HG03066 (cell line): ENCODE measurements around the gene ACTL8.

Source experiments
- ATAC-seq: cut with Tn5 transposase; IDR thresholded peaks from one replicate; pipeline ENCODE4 v1.9.1; 2021; ENCODE audit warnings: low read depth; ENCODE audit not compliant: unreplicated experiment

ACTL8 gene

GRCh38 chr1:17798011-17798410 lies 42.9 kb downstream of the ACTL8 start:
- no peak for ATAC-seq

GRCh38 chr1:17798799-17799382 lies 43.8 kb downstream of the ACTL8 start:
- ATAC-seq = no peak

GRCh38 chr1:17799642-17800041 lies 44.5 kb downstream of the ACTL8 start:
- ATAC-seq = no peak

- ATAC-seq = no peak
Measured at GRCh38 chr1:17802164-17802563, 47.0 kb downstream of the ACTL8 start.

- no peak for ATAC-seq
Measured at GRCh38 chr1:17802945-17803344, 47.8 kb downstream of the ACTL8 start.

- no peak for ATAC-seq
Measured at GRCh38 chr1:17805869-17806684, 50.9 kb downstream of the ACTL8 start.

- ATAC-seq = no peak
Measured at GRCh38 chr1:17808816-17809215, 53.7 kb downstream of the ACTL8 start.

- no peak for ATAC-seq
Measured at GRCh38 chr1:17810668-17811067, 55.5 kb downstream of the ACTL8 start.

- ATAC-seq = no peak
Measured at GRCh38 chr1:17816511-17816910, 61.4 kb downstream of the ACTL8 start.

- ATAC-seq = no peak
Measured at GRCh38 chr1:17819129-17819802, 64.1 kb downstream of the ACTL8 start.

- no peak for ATAC-seq
Measured at GRCh38 chr1:17820198-17820597, 65.1 kb downstream of the ACTL8 start.

GRCh38 chr1:17822741-17823426 lies 67.8 kb downstream of the ACTL8 start:
- no peak for ATAC-seq

GRCh38 chr1:17825273-17826164 lies 70.4 kb downstream of the ACTL8 start:
- no peak for ATAC-seq

GRCh38 chr1:17826165-17826488 lies 71.0 kb downstream of the ACTL8 start:
- ATAC-seq = no peak

- ATAC-seq = no peak
Measured at GRCh38 chr1:17828991-17829390, 73.9 kb downstream of the ACTL8 start.

- no peak for ATAC-seq
Measured at GRCh38 chr1:17829579-17829978, 74.4 kb downstream of the ACTL8 start.

GRCh38 chr1:17831597-17831996 lies 76.5 kb downstream of the ACTL8 start:
- no peak for ATAC-seq

GRCh38 chr1:17833661-17834501 lies 78.7 kb downstream of the ACTL8 start:
- no peak for ATAC-seq

GRCh38 chr1:17834561-17835100 lies 79.5 kb downstream of the ACTL8 start:
- no peak for ATAC-seq
